ENCODE data around the gene GATAD2A. TPM values are rescaled to one million over a fixed set of nuclear protein-coding genes. Genes with fewer than 3 reads are reported as not detected.

The GATAD2A gene
- total and polyA plus RNA-seq, 2 donors from 2014 or later = 18.0 to 91.0 TPM

- H3K9me3 ChIP-seq (ENCODE audit: control insufficient read depth in 2 of 3, insufficient read depth in 1 of 3, low read length in 3 of 3) = no peaks in the 10 kb centered on the region
- TF ChIP-seq, protein P1, sequence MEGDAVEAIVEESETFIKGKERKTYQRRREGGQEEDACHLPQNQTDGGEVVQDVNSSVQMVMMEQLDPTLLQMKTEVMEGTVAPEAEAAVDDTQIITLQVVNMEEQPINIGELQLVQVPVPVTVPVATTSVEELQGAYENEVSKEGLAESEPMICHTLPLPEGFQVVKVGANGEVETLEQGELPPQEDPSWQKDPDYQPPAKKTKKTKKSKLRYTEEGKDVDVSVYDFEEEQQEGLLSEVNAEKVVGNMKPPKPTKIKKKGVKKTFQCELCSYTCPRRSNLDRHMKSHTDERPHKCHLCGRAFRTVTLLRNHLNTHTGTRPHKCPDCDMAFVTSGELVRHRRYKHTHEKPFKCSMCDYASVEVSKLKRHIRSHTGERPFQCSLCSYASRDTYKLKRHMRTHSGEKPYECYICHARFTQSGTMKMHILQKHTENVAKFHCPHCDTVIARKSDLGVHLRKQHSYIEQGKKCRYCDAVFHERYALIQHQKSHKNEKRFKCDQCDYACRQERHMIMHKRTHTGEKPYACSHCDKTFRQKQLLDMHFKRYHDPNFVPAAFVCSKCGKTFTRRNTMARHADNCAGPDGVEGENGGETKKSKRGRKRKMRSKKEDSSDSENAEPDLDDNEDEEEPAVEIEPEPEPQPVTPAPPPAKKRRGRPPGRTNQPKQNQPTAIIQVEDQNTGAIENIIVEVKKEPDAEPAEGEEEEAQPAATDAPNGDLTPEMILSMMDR (IDR thresholded peaks at IDR 0.05; ENCODE audit: borderline replicate concordance, extremely low read depth, insufficient read depth) = no peak
- FAIRE-seq (no peak), DNase-seq (no peak)
- no peaks in the 10 kb centered on the region for H3K27me3 ChIP-seq (ENCODE audit: control insufficient read depth, insufficient read depth, low read length)
- H3K27ac ChIP-seq (ENCODE audit: low read depth in 2 of 2, low read length in 2 of 2) = no peak overlapping the region
- no peak overlapping the region for H3K4me3 ChIP-seq (ENCODE audit: low read length in 3 of 3)
- no peak overlapping the region for H3K9ac ChIP-seq (ENCODE audit: low read length in 3 of 3)
- peaks cover 0 to 2% (median 0%) of the 10 kb centered on the region in 3 donors for H3K4me1 ChIP-seq (ENCODE audit: control insufficient read depth in 2 of 3, insufficient read depth in 2 of 3, low read depth in 1 of 3, low read length in 3 of 3)
- intact Hi-C loops (cut with DNase I) = loop anchor here (5.0 to 10.0 kb wide), 2 partner anchors 112 to 435 kb away; partner anchors contain the start of gene GMIP
- peaks cover 0 to 3% (median 0%) of the 10 kb centered on the region in 3 donors for H3K36me3 ChIP-seq (ENCODE audit: control insufficient read depth in 2 of 3, insufficient read depth in 3 of 3, low read length in 3 of 3)
Measured at GRCh38 chr19:19529783-19530422, 124.4 kb downstream of the GATAD2A start.

- H3K4me3 ChIP-seq (ENCODE audit: low read length in 3 of 3) = no peak overlapping the region
- intact Hi-C loops (cut with DNase I) = loop anchor here (5.0 to 10.0 kb wide), 2 partner anchors 112 to 434 kb away; partner anchors contain the start of gene GMIP
- H3K9ac ChIP-seq (ENCODE audit: low read length in 3 of 3) = no peak overlapping the region
- H3K36me3 ChIP-seq (ENCODE audit: control insufficient read depth in 2 of 3, insufficient read depth in 3 of 3, low read length in 3 of 3) = peaks cover 0 to 3% (median 0%) of the 10 kb centered on the region in 3 donors
- H3K9me3 ChIP-seq (ENCODE audit: control insufficient read depth in 2 of 3, insufficient read depth in 1 of 3, low read length in 3 of 3) = no peaks in the 10 kb centered on the region
- TF ChIP-seq, protein P1 (IDR thresholded peaks at IDR 0.05; ENCODE audit: borderline replicate concordance, extremely low read depth, insufficient read depth) = no peak
- H3K27me3 ChIP-seq (ENCODE audit: control insufficient read depth, insufficient read depth, low read length) = no peaks in the 10 kb centered on the region
- peaks cover 0 to 2% (median 0%) of the 10 kb centered on the region in 3 donors for H3K4me1 ChIP-seq (ENCODE audit: control insufficient read depth in 2 of 3, insufficient read depth in 2 of 3, low read depth in 1 of 3, low read length in 3 of 3)
- DNase-seq (no peak), FAIRE-seq (no peak)
- no peak overlapping the region for H3K27ac ChIP-seq (ENCODE audit: low read depth in 2 of 2, low read length in 2 of 2)
Measured at GRCh38 chr19:19530423-19530804, 124.9 kb downstream of the GATAD2A start.

GRCh38 chr19:19530889-19531288 is 125.4 kb downstream of the GATAD2A start:
- TF ChIP-seq, protein P1 (IDR thresholded peaks at IDR 0.05; ENCODE audit: borderline replicate concordance, extremely low read depth, insufficient read depth) = no peak
- Histone ChIP-seq H3K27ac (ENCODE audit: low read depth in 2 of 2, low read length in 2 of 2) (no peak overlapping the region), H3K9ac (ENCODE audit: low read length in 3 of 3) (no peak overlapping the region), H3K36me3 (ENCODE audit: control insufficient read depth in 2 of 3, insufficient read depth in 3 of 3, low read length in 3 of 3) (peaks cover 0 to 3% (median 0%) of the 10 kb centered on the region in 3 donors), H3K4me3 (ENCODE audit: low read length in 3 of 3) (no peak overlapping the region), H3K27me3 (ENCODE audit: control insufficient read depth, insufficient read depth, low read length) (no peaks in the 10 kb centered on the region), H3K9me3 (ENCODE audit: control insufficient read depth in 2 of 3, insufficient read depth in 1 of 3, low read length in 3 of 3) (no peaks in the 10 kb centered on the region), H3K4me1 (ENCODE audit: control insufficient read depth in 2 of 3, insufficient read depth in 2 of 3, low read depth in 1 of 3, low read length in 3 of 3) (peaks cover 0 to 2% (median 0%) of the 10 kb centered on the region in 3 donors)
- FAIRE-seq (no peak), DNase-seq (no peak)
- intact Hi-C loops (cut with DNase I) = loop anchor here (5.0 to 10.0 kb wide), 2 partner anchors 111 to 434 kb away; partner anchors contain the start of gene GMIP

Data from kidney (tissue), 14 donors.